ENCODE data around the gene MPZL2. TPM values are rescaled to one million over a fixed set of nuclear protein-coding genes. Genes with fewer than 3 reads are reported as not detected.

Gene MPZL2
- total RNA-seq, 1 experiment from 2014 or later = 0.26 TPM

DNA sequence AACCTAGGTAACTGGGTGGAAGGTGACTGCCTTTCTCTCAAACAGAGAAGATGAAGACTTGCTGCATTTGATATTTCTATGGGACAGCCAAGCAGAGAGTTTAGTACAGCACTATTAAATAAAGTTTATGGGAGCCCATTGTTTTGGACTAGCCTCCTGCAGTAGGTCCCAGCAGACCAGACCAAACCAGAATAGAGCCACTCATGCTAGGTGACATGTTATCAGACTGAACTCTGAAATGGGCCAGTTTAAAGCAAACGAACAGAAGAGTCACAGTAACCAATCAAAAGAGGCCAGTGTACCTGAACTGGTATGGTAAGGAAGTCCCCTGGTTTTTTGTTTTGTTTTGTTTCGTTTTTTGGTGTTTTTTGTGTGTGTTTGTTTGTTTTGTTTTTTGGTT is 7.9 kb upstream of the MPZL2 start:
- Mint-ChIP-seq H3K36me3 (ENCODE audit: insufficient read depth in 1 of 3, low read depth in 3 of 3) (no peaks in the 10 kb centered on the region), H3K9me3 (no peaks in the 10 kb centered on the region), H3K4me1 (peaks cover 4 to 7% of the 10 kb centered on the region in 2 experiments), H3K27me3 (ENCODE audit: low read depth) (peaks cover 56% of the 10 kb centered on the region), H3K4me3 (no peak overlapping the region), H3K27ac (no peak overlapping the region)
- Histone ChIP-seq H3K23ac (ENCODE audit: insufficient read length, low read depth, low read length) (no peak overlapping the region), H2BK5ac (ENCODE audit: insufficient read length, low read length) (no peak overlapping the region), H3K4ac (ENCODE audit: low read depth, low read length) (no peak overlapping the region), H3K4me2 (ENCODE audit: insufficient read depth, insufficient read length, low read length) (no peak overlapping the region), H3K18ac (ENCODE audit: insufficient read length, low read depth, low read length) (no peak overlapping the region), H3K14ac (ENCODE audit: insufficient read depth, low read length) (no peak overlapping the region), H3K9me3 (ENCODE audit: control insufficient read depth, low read depth, low read length) (no peaks in the 10 kb centered on the region), H3K23me2 (ENCODE audit: insufficient read length, low read depth, low read length, poor library complexity, severe bottlenecking) (no peaks in the 10 kb centered on the region), H2BK12ac (ENCODE audit: insufficient read length, low read depth, low read length) (no peak overlapping the region), H3K27me3 (ENCODE audit: insufficient read depth, low read length) (no peaks in the 10 kb centered on the region), H2AFZ (ENCODE audit: low read length) (no peak overlapping the region), H3K9ac (ENCODE audit: extremely low read depth, insufficient read length, low read length) (no peak overlapping the region), H2AK5ac (ENCODE audit: insufficient read length, low read length) (no peak overlapping the region), H4K8ac (replicated peaks; ENCODE audit: insufficient read length, low read depth, low read length) (no peak overlapping the region), H3K4me1 (ENCODE audit: insufficient read depth, low read length) (no peaks in the 10 kb centered on the region), H3K56ac (ENCODE audit: insufficient read length, low read depth, low read length) (no peak overlapping the region), H3K27ac (ENCODE audit: insufficient read length, low read depth, low read length) (no peak overlapping the region), H2BK15ac (ENCODE audit: low read depth, low read length) (no peak overlapping the region), H4K91ac (ENCODE audit: insufficient read length, low read depth, low read length) (no peak overlapping the region), H3K79me2 (ENCODE audit: insufficient read depth, low read length) (no peaks in the 10 kb centered on the region), H4K5ac (ENCODE audit: insufficient read length, low read depth, low read length) (no peak overlapping the region), H3K79me1 (ENCODE audit: insufficient read depth, low read depth, low read length, poor library complexity, severe bottlenecking) (no peaks in the 10 kb centered on the region), H2BK120ac (ENCODE audit: low read depth, low read length, poor library complexity, severe bottlenecking) (no peak overlapping the region), H4K20me1 (ENCODE audit: control insufficient read depth, insufficient read depth, insufficient read length) (no peaks in the 10 kb centered on the region), H2BK20ac (ENCODE audit: low read depth, low read length, poor library complexity, severe bottlenecking) (no peak overlapping the region), H3T11ph (ENCODE audit: low read length) (no peak overlapping the region)
- no CpG with 5 or more reads among the region's 2 CpGs for WGBS (ENCODE audit: extremely low coverage, insufficient read length, low lambda C conversion rate)
- no peak for DNase-seq
- TF ChIP-seq, protein P1, sequence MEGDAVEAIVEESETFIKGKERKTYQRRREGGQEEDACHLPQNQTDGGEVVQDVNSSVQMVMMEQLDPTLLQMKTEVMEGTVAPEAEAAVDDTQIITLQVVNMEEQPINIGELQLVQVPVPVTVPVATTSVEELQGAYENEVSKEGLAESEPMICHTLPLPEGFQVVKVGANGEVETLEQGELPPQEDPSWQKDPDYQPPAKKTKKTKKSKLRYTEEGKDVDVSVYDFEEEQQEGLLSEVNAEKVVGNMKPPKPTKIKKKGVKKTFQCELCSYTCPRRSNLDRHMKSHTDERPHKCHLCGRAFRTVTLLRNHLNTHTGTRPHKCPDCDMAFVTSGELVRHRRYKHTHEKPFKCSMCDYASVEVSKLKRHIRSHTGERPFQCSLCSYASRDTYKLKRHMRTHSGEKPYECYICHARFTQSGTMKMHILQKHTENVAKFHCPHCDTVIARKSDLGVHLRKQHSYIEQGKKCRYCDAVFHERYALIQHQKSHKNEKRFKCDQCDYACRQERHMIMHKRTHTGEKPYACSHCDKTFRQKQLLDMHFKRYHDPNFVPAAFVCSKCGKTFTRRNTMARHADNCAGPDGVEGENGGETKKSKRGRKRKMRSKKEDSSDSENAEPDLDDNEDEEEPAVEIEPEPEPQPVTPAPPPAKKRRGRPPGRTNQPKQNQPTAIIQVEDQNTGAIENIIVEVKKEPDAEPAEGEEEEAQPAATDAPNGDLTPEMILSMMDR (conservative IDR thresholded peaks at IDR 0.05) = no peak

Data from H9 (cell line).